IMR-90 (cell line): ENCODE data around the gene SLC2A13.

Experiments used
- BHLHE40 ChIP-seq: fragments of 150-350 bp; IDR thresholded peaks from 2 replicates; pipeline ENCODE4 v1.6.1; 2016; ENCODE audit warnings: mild to moderate bottlenecking, low read depth, low read length
- CEBPB ChIP-seq: IDR thresholded peaks from 2 replicates; pipeline ENCODE4 v1.6.1; 2012; ENCODE audit warnings: low read depth, low read length, improper control_type of control experiment
- MXI1 ChIP-seq: IDR thresholded peaks from 2 replicates; pipeline ENCODE4 v1.6.1; 2012; ENCODE audit warnings: low read depth, mild to moderate bottlenecking, low read length, moderate library complexity, borderline replicate concordance
- POLR2A ChIP-seq: IDR thresholded peaks from 2 replicates; pipeline ENCODE4 v1.6.1; 2012; ENCODE audit warnings: mild to moderate bottlenecking, low read depth, low read length
- RAD21 ChIP-seq: IDR thresholded peaks from 2 replicates; pipeline ENCODE4 v1.6.1; 2012; ENCODE audit warnings: low read length, improper control_type of control experiment
- RFX5 ChIP-seq: IDR thresholded peaks from 2 replicates; pipeline ENCODE4 v1.8.0; 2012; ENCODE audit warnings: low read depth, mild to moderate bottlenecking, low read length, moderate library complexity
- TF ChIP-seq, protein P1 (sequence below): conservative IDR thresholded peaks from 2 replicates; pipeline ENCODE4 v1.5.1; 2012; ENCODE audit warnings: mild to moderate bottlenecking, low read depth, low read length, improper control_type of control experiment
- TF ChIP-seq, protein P2 (sequence below): fragments of 150-350 bp; IDR thresholded peaks from 2 replicates; pipeline ENCODE4 v1.6.1; 2017; ENCODE audit warnings: mild to moderate bottlenecking, antibody characterized with exemption, low read length, low read depth

- TF ChIP-seq MXI1: no peak
- TF ChIP-seq POLR2A: no peak
- TF ChIP-seq, protein P1, sequence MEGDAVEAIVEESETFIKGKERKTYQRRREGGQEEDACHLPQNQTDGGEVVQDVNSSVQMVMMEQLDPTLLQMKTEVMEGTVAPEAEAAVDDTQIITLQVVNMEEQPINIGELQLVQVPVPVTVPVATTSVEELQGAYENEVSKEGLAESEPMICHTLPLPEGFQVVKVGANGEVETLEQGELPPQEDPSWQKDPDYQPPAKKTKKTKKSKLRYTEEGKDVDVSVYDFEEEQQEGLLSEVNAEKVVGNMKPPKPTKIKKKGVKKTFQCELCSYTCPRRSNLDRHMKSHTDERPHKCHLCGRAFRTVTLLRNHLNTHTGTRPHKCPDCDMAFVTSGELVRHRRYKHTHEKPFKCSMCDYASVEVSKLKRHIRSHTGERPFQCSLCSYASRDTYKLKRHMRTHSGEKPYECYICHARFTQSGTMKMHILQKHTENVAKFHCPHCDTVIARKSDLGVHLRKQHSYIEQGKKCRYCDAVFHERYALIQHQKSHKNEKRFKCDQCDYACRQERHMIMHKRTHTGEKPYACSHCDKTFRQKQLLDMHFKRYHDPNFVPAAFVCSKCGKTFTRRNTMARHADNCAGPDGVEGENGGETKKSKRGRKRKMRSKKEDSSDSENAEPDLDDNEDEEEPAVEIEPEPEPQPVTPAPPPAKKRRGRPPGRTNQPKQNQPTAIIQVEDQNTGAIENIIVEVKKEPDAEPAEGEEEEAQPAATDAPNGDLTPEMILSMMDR: no peak
- TF ChIP-seq BHLHE40: no peak
- TF ChIP-seq RFX5: no peak
- TF ChIP-seq CEBPB: no peak
- no peak for TF ChIP-seq RAD21
- TF ChIP-seq, protein P2, sequence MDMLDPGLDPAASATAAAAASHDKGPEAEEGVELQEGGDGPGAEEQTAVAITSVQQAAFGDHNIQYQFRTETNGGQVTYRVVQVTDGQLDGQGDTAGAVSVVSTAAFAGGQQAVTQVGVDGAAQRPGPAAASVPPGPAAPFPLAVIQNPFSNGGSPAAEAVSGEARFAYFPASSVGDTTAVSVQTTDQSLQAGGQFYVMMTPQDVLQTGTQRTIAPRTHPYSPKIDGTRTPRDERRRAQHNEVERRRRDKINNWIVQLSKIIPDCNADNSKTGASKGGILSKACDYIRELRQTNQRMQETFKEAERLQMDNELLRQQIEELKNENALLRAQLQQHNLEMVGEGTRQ: no peak
Observed at GRCh38 chr12:39846971-39847650, 258.8 kb downstream of the SLC2A13 start.
